Naive thymus-derived CD8-positive, alpha-beta T cell (primary cell): ENCODE measurements around the gene CCDC61. TPM values are rescaled to one million over a fixed set of nuclear protein-coding genes. Genes with fewer than 3 reads are reported as not detected.

ENCODE experiments used
- ATAC-seq, 2 donors: fragments of 150-1000 bp; cut with Tn5 transposase in 1 of 2; sonication (Bioruptor Pico), chemical (Tn5 transposase) in 1 of 2; 1 replicate in 1 of 2; 2 replicates in 1 of 2; pipeline ENCODE4 v1.10.0; 2021; ENCODE audit warnings: mild to moderate bottlenecking in 2 of 2, moderate library complexity in 2 of 2
- POLR2A ChIA-PET: fragments of 350-600 bp; sonication (Branson Sonifier 250); formaldehyde crosslinking; loops from one replicate; lab custom pipeline; 2021; ENCODE audit warnings: antibody characterized with exemption; lab: Charles Lee
- DNase-seq, 10 donors: peaks; one replicate each; pipeline versions ENCODE4 v3.0.0 to v3.0.0-alpha.2; 2020 to 2022
- H3K27ac Mint-ChIP-seq, 10 donors: one replicate each; pipeline ENCODE4 v1.8.0; 2020 to 2022; ENCODE audit warnings: mild to moderate bottlenecking in 10 of 10, mixed read lengths in 10 of 10, moderate library complexity in 4 of 10, inconsistent platforms in 1 of 10
- H3K27me3 Mint-ChIP-seq, 5 donors: one replicate each; pipeline ENCODE4 v1.8.0; 2021 to 2022; ENCODE audit warnings: mixed read lengths in 5 of 5
- H3K36me3 Mint-ChIP-seq, 3 donors: one replicate each; pipeline ENCODE4 v1.8.0; 2020 to 2022; ENCODE audit warnings: mixed read lengths in 3 of 3, mild to moderate bottlenecking in 2 of 3, inconsistent platforms in 1 of 3
- H3K4me1 Mint-ChIP-seq, 4 donors: one replicate each; pipeline ENCODE4 v1.8.0; 2021 to 2022; ENCODE audit warnings: mixed read lengths in 4 of 4
- H3K4me3 Mint-ChIP-seq, 10 donors: one replicate each; pipeline ENCODE4 v1.8.0; 2020 to 2022; ENCODE audit warnings: mild to moderate bottlenecking in 10 of 10, mixed read lengths in 10 of 10, moderate library complexity in 6 of 10, inconsistent platforms in 1 of 10
- H3K9me3 Mint-ChIP-seq, 9 donors: one replicate each; pipeline ENCODE4 v1.8.0; 2020 to 2022; ENCODE audit warnings: mixed read lengths in 9 of 9, mild to moderate bottlenecking in 3 of 9, inconsistent platforms in 1 of 9, moderate library complexity in 1 of 9
- polyA plus RNA-seq, 3 donors: library from polyadenylated mRNA; unstranded; fragments of 300-500 nt; fragmentation: Illumina TruSeq; gene quantifications; one replicate each; pipeline ENCODE4 v1.2.3, GENCODE V29; 2021
- total RNA-seq, 8 experiments: library from RNA in 2 of 8; stranded (reverse) in 2 of 8; gene quantifications; one replicate each; pipeline ENCODE4 v1.2.3 and lab custom pipeline; 2021 to 2026

CCDC61 gene
- total and polyA plus RNA-seq, 5 experiments from 2014 or later = 7.9 to 38.9 (median 12.1) TPM

- H3K4me1 Mint-ChIP-seq = peaks cover 15 to 27% (median 19%) of the 10 kb centered on the region in 4 donors
- H3K27ac Mint-ChIP-seq = no peak overlapping the region
- POLR2A ChIA-PET = no interaction called here
- no peak overlapping the region for H3K4me3 Mint-ChIP-seq
- H3K27me3 Mint-ChIP-seq = peaks cover 10 to 21% (median 16%) of the 10 kb centered on the region in 5 donors
- peaks cover 0 to 3% (median 0%) of the 10 kb centered on the region in 3 donors for H3K36me3 Mint-ChIP-seq
- ATAC-seq = no peak
- no peaks in the 10 kb centered on the region for H3K9me3 Mint-ChIP-seq
- DNase-seq = no peak
Observed at GRCh38 chr19:46019270-46019669, 24.0 kb downstream of the CCDC61 start.

- POLR2A ChIA-PET = no interaction called here
Observed at GRCh38 chr19:46020819-46021125, 25.5 kb downstream of the CCDC61 start.

GRCh38 chr19:46021531-46022041 lies 26.3 kb downstream of the CCDC61 start:
- peaks cover 9 to 29% (median 17%) of the 10 kb centered on the region in 5 donors for H3K27me3 Mint-ChIP-seq
- ATAC-seq (no peak), DNase-seq (no peak)
- H3K4me1 Mint-ChIP-seq = peaks cover 12 to 20% (median 18%) of the 10 kb centered on the region in 4 donors
- peaks cover 0 to 5% (median 0%) of the 10 kb centered on the region in 9 donors for H3K9me3 Mint-ChIP-seq
- no peaks in the 10 kb centered on the region for H3K36me3 Mint-ChIP-seq
- POLR2A ChIA-PET = no interaction called here
- no peak overlapping the region for H3K4me3 Mint-ChIP-seq
- no peak overlapping the region for H3K27ac Mint-ChIP-seq

More at GRCh38 chr19:46020819-46021125, 25.5 kb downstream of the CCDC61 start:
- Mint-ChIP-seq H3K9me3 (no peaks in the 10 kb centered on the region), H3K36me3 (no peaks in the 10 kb centered on the region), H3K27me3 (peaks cover 4 to 21% (median 11%) of the 10 kb centered on the region in 5 donors), H3K4me3 (no peak overlapping the region), H3K27ac (no peak overlapping the region), H3K4me1 (peaks cover 10 to 20% (median 15%) of the 10 kb centered on the region in 4 donors)
- ATAC-seq (no peak), DNase-seq (no peak)

- POLR2A ChIA-PET = no interaction called here
- ATAC-seq (no peak), DNase-seq (no peak)
- Mint-ChIP-seq H3K27ac (peak overlapping the region in 1 of 10 donors; percentile 62), H3K9me3 (peaks cover 0 to 5% (median 0%) of the 10 kb centered on the region in 9 donors), H3K36me3 (no peaks in the 10 kb centered on the region), H3K27me3 (peaks cover 10 to 34% (median 20%) of the 10 kb centered on the region in 5 donors), H3K4me3 (no peak overlapping the region), H3K4me1 (peaks cover 12 to 18% (median 18%) of the 10 kb centered on the region in 4 donors)
Observed at GRCh38 chr19:46022061-46022430, 26.8 kb downstream of the CCDC61 start.

- Mint-ChIP-seq H3K4me1 (peaks cover 12 to 17% (median 16%) of the 10 kb centered on the region in 4 donors), H3K36me3 (no peaks in the 10 kb centered on the region), H3K4me3 (no peak within 1 kb of the TSS), H3K9me3 (peaks cover 0 to 5% (median 0%) of the 10 kb centered on the region in 9 donors), H3K27ac (peak within 1 kb of the TSS in 2 of 10 donors; percentile 22 to 62), H3K27me3 (peaks cover 10 to 34% (median 20%) of the 10 kb centered on the region in 5 donors)
- DNase-seq (peak in 1 of 10 donors; percentile 8), ATAC-seq (no peak)
- POLR2A ChIA-PET = no interaction called here
Observed at GRCh38 chr19:46022431-46023310, 27.4 kb downstream of the CCDC61 start, which contains the start of gene PGLYRP1. TSS of gene PGLYRP1 (minus strand) at chr19:46023053. CDS start at chr19:46023021, 32 bp downstream.

GRCh38 chr19:46023311-46023779 lies 28.1 kb downstream of the CCDC61 start:
- H3K4me1 Mint-ChIP-seq = peaks cover 12 to 17% (median 16%) of the 10 kb centered on the region in 4 donors
- POLR2A ChIA-PET = no interaction called here
- no peak for ATAC-seq
- H3K36me3 Mint-ChIP-seq = no peaks in the 10 kb centered on the region
- no peak for DNase-seq
- H3K27ac Mint-ChIP-seq = peak overlapping the region in 1 of 10 donors; percentile 22
- H3K27me3 Mint-ChIP-seq = peaks cover 10 to 34% (median 20%) of the 10 kb centered on the region in 5 donors
- no peak overlapping the region for H3K4me3 Mint-ChIP-seq
- peaks cover 0 to 5% (median 0%) of the 10 kb centered on the region in 9 donors for H3K9me3 Mint-ChIP-seq

- Mint-ChIP-seq H3K4me1 (peaks cover 14 to 23% (median 20%) of the 10 kb centered on the region in 4 donors), H3K27ac (peak overlapping the region in 1 of 10 donors; percentile 51), H3K36me3 (no peaks in the 10 kb centered on the region), H3K27me3 (peaks cover 12 to 43% (median 31%) of the 10 kb centered on the region in 5 donors), H3K4me3 (peak overlapping the region in 3 of 10 donors; percentile 3 to 49 (median 9)), H3K9me3 (peaks cover 0 to 5% (median 0%) of the 10 kb centered on the region in 9 donors)
- DNase-seq (no peak), ATAC-seq (no peak)
- POLR2A ChIA-PET = interaction anchor here (0.6 kb wide), 1 partner anchor 773 kb away, joined by 3 read pairs; no protein-coding TSS in a partner anchor
Observed at GRCh38 chr19:46025835-46026234, 30.6 kb downstream of the CCDC61 start.

GRCh38 chr19:46030812-46031550 lies 35.7 kb downstream of the CCDC61 start:
- Mint-ChIP-seq H3K4me1 (peaks cover 6 to 15% (median 12%) of the 10 kb centered on the region in 4 donors), H3K36me3 (peaks cover 0 to 2% (median 0%) of the 10 kb centered on the region in 3 donors), H3K27me3 (peaks cover 5 to 34% (median 20%) of the 10 kb centered on the region in 5 donors), H3K27ac (no peak overlapping the region), H3K9me3 (peaks cover 0 to 5% (median 0%) of the 10 kb centered on the region in 9 donors), H3K4me3 (no peak overlapping the region)
- POLR2A ChIA-PET = no interaction called here
- ATAC-seq (no peak), DNase-seq (no peak)

GRCh38 chr19:46031781-46032596 lies 36.7 kb downstream of the CCDC61 start:
- peaks cover 2 to 6% (median 4%) of the 10 kb centered on the region in 4 donors for H3K4me1 Mint-ChIP-seq
- peaks cover 0 to 3% (median 0%) of the 10 kb centered on the region in 9 donors for H3K9me3 Mint-ChIP-seq
- H3K36me3 Mint-ChIP-seq = peaks cover 0 to 2% (median 0%) of the 10 kb centered on the region in 3 donors
- H3K4me3 Mint-ChIP-seq = no peak overlapping the region
- peaks cover 4 to 29% (median 15%) of the 10 kb centered on the region in 5 donors for H3K27me3 Mint-ChIP-seq
- H3K27ac Mint-ChIP-seq = no peak overlapping the region
- DNase-seq (no peak), ATAC-seq (no peak)
- POLR2A ChIA-PET = interaction anchor here (0.6 kb wide), 1 partner anchor 333 kb away, joined by 5 read pairs; no protein-coding TSS in a partner anchor

- peaks cover 0 to 6% (median 0%) of the 10 kb centered on the region in 9 donors for H3K9me3 Mint-ChIP-seq
- no peak overlapping the region for H3K27ac Mint-ChIP-seq
- no peak for DNase-seq
- peaks cover 2 to 6% (median 4%) of the 10 kb centered on the region in 4 donors for H3K4me1 Mint-ChIP-seq
- POLR2A ChIA-PET = interaction anchor here (0.6 kb wide), 1 partner anchor 37 kb away, joined by 3 read pairs; no protein-coding TSS in a partner anchor
- no peak for ATAC-seq
- H3K27me3 Mint-ChIP-seq = peaks cover 6 to 29% (median 19%) of the 10 kb centered on the region in 5 donors
- H3K4me3 Mint-ChIP-seq = no peak overlapping the region
- H3K36me3 Mint-ChIP-seq = peaks cover 0 to 2% (median 0%) of the 10 kb centered on the region in 3 donors
Observed at GRCh38 chr19:46032597-46033025, 37.3 kb downstream of the CCDC61 start.

GRCh38 chr19:46033401-46033800 lies 38.1 kb downstream of the CCDC61 start:
- Mint-ChIP-seq H3K27me3 (peaks cover 6 to 29% (median 19%) of the 10 kb centered on the region in 5 donors), H3K27ac (no peak overlapping the region), H3K4me3 (no peak overlapping the region), H3K36me3 (peaks cover 0 to 2% (median 0%) of the 10 kb centered on the region in 3 donors), H3K9me3 (peaks cover 0 to 6% (median 0%) of the 10 kb centered on the region in 9 donors), H3K4me1 (peaks cover 2 to 6% (median 4%) of the 10 kb centered on the region in 4 donors)
- ATAC-seq (no peak), DNase-seq (no peak)
- POLR2A ChIA-PET = no interaction called here
